Measurements from ENCODE around the gene GUSB. TPM values are rescaled to one million over a fixed set of nuclear protein-coding genes. Genes with fewer than 3 reads are reported as not detected.

Gene GUSB
- polyA plus RNA-seq, 1 experiment, result 67.8 TPM

GRCh38 chr7:65931685-65932084, 50.3 kb downstream of the GUSB start:
- POLR2A ChIA-PET, result interaction anchor here (0.6 kb wide), 1 partner anchor 9 kb away, joined by 7 read pairs; no protein-coding TSS in a partner anchor
- H3K4me3 ChIP-seq (ENCODE audit: low read depth, low read length), result no peak overlapping the region
- H3K27me3 ChIP-seq (ENCODE audit: control insufficient read depth, insufficient read depth, low read length), result no peaks in the 10 kb centered on the region
- TF ChIP-seq, protein P1, sequence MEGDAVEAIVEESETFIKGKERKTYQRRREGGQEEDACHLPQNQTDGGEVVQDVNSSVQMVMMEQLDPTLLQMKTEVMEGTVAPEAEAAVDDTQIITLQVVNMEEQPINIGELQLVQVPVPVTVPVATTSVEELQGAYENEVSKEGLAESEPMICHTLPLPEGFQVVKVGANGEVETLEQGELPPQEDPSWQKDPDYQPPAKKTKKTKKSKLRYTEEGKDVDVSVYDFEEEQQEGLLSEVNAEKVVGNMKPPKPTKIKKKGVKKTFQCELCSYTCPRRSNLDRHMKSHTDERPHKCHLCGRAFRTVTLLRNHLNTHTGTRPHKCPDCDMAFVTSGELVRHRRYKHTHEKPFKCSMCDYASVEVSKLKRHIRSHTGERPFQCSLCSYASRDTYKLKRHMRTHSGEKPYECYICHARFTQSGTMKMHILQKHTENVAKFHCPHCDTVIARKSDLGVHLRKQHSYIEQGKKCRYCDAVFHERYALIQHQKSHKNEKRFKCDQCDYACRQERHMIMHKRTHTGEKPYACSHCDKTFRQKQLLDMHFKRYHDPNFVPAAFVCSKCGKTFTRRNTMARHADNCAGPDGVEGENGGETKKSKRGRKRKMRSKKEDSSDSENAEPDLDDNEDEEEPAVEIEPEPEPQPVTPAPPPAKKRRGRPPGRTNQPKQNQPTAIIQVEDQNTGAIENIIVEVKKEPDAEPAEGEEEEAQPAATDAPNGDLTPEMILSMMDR (IDR thresholded peaks at IDR 0.05; ENCODE audit: insufficient read depth, low read depth, low read length), result no peak
- CTCF ChIA-PET, result no interaction called here
- no peak for DNase-seq (ENCODE audit: low read depth)
- no peaks in the 10 kb centered on the region for H3K36me3 ChIP-seq (ENCODE audit: control insufficient read depth, insufficient read depth, low read length)

DNA sequence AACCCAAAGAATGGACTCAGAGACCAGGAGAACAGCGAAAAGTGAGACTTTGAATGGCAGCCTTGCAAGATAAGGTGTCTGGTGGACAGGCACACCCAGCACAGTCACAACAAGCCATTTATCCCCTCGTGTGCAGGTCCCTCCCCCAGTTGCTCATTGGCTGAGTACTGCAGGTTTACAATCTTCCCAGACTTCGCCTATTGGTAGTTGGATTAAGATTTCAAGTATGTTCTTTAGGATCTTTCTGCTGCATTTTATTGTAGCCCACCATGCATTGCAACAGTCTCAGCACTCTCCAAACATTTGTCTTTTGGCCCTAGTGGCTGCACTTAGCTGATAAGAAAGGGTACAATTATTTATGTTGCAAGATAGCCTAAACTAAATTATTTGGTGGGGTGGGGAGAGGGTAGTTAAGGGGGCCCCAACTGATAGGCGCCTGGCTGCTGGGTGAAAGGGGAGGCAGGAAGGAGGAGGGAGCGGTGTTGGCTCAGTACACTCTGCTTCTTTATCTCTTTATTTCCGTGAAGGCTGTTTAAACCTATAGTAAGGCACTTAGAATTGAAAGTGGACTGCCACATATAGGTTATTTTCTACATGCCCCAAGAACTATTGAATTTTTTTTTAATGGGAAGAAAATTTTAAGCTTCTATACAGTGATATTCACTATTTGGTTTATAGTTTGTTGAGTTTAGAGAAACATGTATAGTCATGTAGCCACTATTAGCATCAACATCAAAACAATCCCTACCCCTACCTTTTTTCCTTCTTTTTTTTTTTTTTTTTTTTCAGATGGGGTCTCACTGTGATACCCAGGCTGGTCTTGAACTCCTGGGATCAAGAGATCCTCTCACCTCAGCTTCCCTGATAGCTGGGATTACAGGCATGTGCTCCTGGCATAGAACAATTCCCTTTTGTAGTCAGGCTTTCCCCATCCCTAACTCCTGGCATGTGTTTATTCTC, 54.2 kb downstream of the GUSB start:
- no peak overlapping the region for H3K4me3 ChIP-seq (ENCODE audit: low read depth, low read length)
- POLR2A ChIA-PET, result no interaction called here

DNA sequence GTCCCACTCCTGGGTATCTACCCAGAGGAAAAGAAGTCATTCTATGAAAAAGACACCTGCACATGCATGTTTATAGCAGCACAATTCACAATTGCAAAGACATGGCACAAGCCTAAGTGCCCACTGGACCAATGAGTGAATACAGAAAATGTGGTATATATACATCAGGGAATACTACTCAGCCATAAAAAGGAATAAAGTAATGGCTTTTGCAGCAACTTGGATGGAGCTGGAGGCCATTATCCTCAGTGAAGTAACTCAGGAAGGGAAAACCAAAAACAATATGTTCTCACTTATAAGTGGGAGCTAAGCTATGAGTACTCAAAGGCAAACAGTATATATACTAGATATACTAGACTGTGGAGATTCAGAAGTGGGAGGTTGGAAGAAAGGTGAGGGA, 55.4 kb downstream of the GUSB start:
- no peak for DNase-seq (ENCODE audit: low read depth)
- TF ChIP-seq, protein P1 (IDR thresholded peaks at IDR 0.05; ENCODE audit: insufficient read depth, low read depth, low read length), result no peak
- Histone ChIP-seq H3K36me3 (ENCODE audit: control insufficient read depth, insufficient read depth, low read length) (no peaks in the 10 kb centered on the region), H3K27me3 (ENCODE audit: control insufficient read depth, insufficient read depth, low read length) (no peaks in the 10 kb centered on the region), H3K4me3 (ENCODE audit: low read depth, low read length) (no peak overlapping the region)
- CTCF ChIA-PET, result no interaction called here
- POLR2A ChIA-PET, result no interaction called here

More for the DNA sequence above, 54.2 kb downstream of the GUSB start:
- Histone ChIP-seq H3K36me3 (ENCODE audit: control insufficient read depth, insufficient read depth, low read length) (no peaks in the 10 kb centered on the region), H3K27me3 (ENCODE audit: control insufficient read depth, insufficient read depth, low read length) (no peaks in the 10 kb centered on the region)
- TF ChIP-seq, protein P1 (IDR thresholded peaks at IDR 0.05; ENCODE audit: insufficient read depth, low read depth, low read length), result no peak
- CTCF ChIA-PET, result no interaction called here
- DNase-seq (ENCODE audit: low read depth), result no peak

- ChIA-PET CTCF (no interaction called here), POLR2A (no interaction called here)
- DNase-seq (ENCODE audit: low read depth), result no peak
- TF ChIP-seq, protein P1 (IDR thresholded peaks at IDR 0.05; ENCODE audit: insufficient read depth, low read depth, low read length), result no peak
- no peaks in the 10 kb centered on the region for H3K27me3 ChIP-seq (ENCODE audit: control insufficient read depth, insufficient read depth, low read length)
- no peak overlapping the region for H3K4me3 ChIP-seq (ENCODE audit: low read depth, low read length)
- no peaks in the 10 kb centered on the region for H3K36me3 ChIP-seq (ENCODE audit: control insufficient read depth, insufficient read depth, low read length)
Observed at GRCh38 chr7:65925040-65925439, 57.0 kb downstream of the GUSB start.

GRCh38 chr7:65924193-65924592, 57.8 kb downstream of the GUSB start:
- TF ChIP-seq, protein P1 (IDR thresholded peaks at IDR 0.05; ENCODE audit: insufficient read depth, low read depth, low read length), result no peak
- no peak for DNase-seq (ENCODE audit: low read depth)
- no peak overlapping the region for H3K4me3 ChIP-seq (ENCODE audit: low read depth, low read length)
- no peaks in the 10 kb centered on the region for H3K36me3 ChIP-seq (ENCODE audit: control insufficient read depth, insufficient read depth, low read length)
- ChIA-PET POLR2A (no interaction called here), CTCF (no interaction called here)
- H3K27me3 ChIP-seq (ENCODE audit: control insufficient read depth, insufficient read depth, low read length), result no peaks in the 10 kb centered on the region
